GM18505 (cell line): ENCODE results near the gene TTLL8.
A peak's percentile ranks its signal among the peaks of the same experiment; 100 is the strongest.
"Not testable (repeated sequence)": the region's sequence is repeated elsewhere in the genome, so short reads cannot be mapped to it uniquely, and the experiment has no call there.

ENCODE experiments used
- ATAC-seq: cut with Tn5 transposase; IDR thresholded peaks from one replicate; pipeline ENCODE4 v1.9.1; 2021; ENCODE audit not compliant: unreplicated experiment
- POLR2A ChIP-seq: IDR thresholded peaks from 4 replicates; pipeline ENCODE4 v1.6.1; 2011; ENCODE audit warnings: borderline replicate concordance; ENCODE audit not compliant: insufficient read depth, insufficient read length; ENCODE audit errors: extremely low read depth

TTLL8 gene

DNA sequence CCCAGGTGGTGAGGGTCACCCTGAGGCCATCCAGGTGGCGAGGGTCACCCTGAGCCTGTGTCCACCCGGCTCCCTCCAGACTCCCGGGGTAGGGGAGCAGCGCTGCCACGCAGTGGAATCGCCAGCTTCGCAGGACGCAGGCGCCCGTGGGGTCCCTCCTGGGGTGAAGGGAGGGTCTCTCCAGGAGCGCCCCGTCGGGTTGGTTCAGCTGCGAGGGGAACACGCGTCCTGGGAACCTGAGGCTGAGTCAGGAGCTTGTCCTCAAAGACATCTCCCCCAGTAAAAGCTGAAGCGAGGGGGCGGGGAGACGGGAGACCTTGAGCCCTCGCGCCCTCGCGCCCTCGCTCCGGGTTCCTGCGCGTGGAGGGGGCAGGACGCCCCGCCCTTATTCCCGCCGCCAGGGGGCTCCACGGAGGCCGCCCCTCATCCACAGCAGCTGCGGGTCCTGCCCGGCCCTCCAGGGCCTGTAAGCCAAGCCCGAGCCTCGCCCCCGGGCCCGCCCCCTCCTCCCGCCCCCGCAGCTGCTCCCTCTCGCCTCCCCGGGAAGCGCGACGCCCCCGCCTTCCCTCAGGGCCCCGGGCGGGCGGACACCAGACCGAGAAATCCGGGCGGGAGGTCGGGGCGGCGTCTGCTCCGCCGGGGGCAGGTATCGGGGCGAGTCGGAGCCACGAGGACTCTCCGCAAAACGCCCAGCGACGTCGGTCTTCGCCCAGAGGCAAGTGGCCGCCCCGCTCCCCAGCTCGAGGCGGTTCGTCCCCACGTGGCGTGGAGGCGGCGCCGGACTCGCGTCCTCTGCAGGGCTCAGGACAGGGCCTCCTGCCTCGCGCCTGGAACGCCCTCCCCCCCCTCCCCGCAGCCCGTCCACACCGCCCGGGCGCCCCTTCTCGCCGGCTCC is 74.7 kb downstream of the TTLL8 start:
- TF ChIP-seq POLR2A = no peak
- no peak for ATAC-seq

DNA sequence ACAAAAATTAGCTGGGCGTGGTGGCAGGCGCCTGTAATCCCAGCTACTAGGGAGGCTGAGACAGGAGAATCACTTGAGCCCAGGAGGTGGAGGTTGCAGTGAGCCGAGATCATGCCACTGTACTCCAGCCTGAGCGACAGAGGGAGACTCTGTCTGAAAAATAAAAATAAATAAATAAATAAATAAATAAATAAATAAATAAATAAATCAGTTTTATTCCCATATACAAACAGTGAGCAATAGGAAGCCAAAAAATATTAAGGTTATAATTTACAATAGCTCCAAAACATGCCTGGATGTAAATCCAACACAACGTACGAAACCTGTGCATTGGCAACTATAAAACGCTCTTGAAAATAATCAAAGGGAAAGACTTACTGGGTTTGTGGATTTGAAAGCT is 76.3 kb downstream of the TTLL8 start:
- not testable (repeated sequence) for ATAC-seq

DNA sequence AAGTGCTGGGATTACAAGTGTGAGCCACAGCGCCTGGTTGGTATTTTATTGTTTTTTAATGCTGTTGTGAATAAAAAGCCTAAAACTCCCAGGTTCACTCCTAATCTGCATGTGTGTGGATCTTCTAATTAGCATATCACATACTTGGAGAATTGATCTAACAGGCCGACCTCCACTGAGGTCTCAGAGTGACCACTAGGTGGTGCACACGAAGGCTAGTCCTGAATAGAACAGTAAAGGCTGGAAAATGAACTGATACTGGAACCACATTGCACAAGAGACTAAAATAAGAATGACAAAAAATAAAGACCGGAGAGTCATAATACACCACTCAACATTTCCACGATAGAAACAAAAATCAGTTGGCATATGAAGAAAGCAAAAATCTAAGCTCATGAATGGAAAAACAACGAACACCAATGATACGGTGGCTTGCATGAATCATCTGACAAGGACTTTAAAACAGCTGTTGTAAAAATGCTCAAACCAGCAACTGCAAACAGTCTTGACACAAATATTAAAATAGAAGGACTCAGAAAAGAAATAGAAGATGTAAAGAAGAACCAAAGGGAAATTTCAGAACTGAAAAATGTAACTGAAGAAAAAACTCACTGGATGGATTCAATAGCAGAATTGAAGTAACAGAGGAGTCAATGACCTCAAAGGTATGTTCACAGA is 78.4 kb downstream of the TTLL8 start:
- TF ChIP-seq POLR2A = no peak
- no peak for ATAC-seq

DNA sequence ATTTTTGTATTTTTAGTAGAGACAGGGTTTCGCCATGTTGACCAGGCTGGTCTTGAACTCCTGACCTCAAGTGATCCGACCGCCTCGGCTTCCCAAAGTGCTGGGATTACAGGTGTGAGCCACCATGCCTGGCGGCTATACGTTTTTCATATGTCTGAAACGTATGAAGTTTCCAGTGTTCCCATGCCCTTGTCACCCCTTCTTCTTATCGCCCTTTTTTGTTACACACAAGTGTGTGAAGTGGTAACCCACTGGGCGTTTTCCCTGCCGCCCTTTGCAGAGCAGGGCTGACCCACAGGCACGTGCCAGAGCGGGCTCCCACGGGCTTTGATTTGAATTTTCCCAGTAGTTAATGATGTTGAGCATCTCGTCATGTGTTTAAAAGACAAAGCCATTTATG is 80.5 kb downstream of the TTLL8 start:
- TF ChIP-seq POLR2A = no peak
- no peak for ATAC-seq

DNA sequence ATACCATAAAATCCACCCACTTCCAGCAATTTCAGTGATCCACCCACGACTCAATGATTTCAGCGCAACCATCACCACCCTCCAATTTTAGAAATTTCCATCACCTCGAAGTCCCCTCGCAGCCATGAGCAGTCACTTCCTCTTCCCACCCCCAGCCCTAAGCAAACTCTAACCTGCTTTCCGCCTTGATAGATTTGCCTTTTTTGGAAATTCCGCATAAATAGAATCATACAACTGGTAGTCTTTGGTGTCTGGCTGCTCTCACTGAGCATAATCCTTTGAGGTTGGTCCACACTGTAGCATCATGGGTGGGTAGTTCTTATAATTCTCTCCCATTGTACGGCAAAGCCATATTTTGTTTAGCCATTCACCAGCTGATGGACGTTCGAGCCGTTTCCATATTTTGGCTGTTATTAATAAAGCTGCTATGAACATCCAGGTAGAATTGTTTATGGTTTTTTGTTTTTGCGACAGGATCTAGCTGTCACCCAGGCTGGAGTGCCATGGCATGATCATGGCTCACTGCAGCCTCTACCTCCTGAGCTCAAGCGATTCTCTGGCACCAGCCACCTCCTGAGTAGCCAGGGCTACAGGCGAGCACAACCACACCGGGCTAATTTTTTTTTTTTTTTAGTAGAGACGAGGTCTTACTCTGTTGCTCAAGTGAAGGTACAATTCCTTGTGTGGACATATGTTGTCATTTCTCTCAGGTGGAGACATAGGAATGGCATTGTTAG is 81.5 kb downstream of the TTLL8 start:
- peak; percentile 44 for ATAC-seq

DNA sequence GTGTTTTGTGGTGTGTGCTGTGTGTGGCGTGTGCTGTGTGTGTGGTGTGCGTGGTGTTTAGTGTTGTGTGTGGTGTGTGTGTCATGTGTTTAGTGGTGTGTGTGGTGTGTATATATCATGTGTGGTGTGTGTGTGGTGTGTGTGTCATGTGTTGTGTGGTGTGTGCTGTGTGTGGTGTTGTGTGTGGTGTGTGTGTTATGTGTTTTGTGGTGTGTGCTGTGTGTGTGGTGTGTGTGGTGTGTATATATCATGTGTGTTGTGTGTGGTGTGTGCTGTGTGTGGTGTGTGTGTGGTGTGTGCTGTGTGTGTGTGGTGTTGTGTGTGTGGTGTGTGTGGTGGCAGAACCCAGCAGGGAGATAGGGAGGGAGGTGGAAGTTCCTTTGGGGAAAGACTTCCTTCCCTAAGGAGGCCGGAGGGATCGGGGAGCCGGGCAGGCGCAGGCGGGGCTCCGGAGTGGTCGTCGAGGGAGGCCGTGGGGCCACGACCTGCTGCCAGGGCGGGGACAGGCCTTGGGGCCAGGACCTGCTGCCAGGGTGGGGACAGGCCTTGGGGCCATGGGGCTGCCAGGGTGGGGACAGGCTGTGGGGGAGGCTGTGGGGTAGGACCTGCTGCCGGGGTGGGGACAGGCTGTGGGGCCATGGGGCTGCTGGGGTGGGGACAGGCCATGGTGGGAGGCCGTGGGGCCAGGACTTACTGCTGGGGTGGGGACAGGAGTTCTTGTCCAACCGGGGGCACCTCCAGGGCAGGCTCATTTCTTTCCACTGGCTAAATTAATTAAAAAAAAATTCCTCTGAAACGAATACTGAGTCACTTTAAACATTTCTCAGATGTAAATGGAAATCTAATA is 82.3 kb downstream of the TTLL8 start:
- ATAC-seq = peak; percentile 11
- TF ChIP-seq POLR2A = no peak

More for the DNA sequence above, 81.5 kb downstream of the TTLL8 start:
- no peak for TF ChIP-seq POLR2A

DNA sequence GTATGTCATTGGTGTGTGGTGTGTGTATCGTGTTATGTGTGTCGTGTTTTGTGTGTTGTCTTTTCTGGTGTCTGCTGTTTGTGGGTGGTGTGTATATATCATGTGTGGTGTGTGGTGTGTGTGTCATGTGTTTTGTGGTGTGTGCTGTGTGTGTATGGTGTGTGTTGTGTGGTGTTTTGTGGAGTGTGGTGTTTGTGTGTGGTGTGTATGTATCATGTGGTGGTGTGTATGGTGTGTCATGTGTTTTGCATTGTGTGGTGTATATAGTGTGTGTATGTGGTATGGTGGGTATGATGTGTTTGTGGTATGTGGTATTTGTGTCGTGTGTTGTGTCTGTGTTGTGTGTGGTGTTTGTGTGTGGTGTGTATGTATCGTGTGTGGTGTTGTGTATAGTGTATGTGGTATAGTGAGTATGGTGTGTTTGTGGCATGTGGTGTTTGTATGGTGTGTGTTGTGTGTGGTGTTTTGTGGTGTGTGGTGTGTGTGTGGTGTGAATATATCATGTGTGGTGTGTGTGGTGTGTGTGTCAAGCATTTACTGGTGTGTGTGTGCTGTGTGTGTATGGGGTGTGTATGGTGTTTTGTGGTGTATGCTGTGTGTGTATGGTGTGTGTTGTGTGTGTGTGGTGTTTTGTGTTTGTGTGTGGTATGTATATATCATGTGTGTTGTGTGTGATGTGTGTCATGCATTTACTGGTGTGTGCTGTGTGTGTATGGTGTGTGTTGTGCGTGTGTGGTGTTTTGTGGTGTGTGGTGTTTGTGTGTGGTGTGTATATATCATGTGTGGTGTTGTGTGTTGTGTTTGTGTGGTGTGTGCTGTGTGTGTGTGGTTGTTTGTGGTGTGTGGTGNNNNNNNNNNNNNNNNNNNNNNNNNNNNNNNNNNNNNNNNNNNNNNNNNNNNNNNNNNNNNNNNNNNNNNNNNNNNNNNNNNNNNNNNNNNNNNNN is 84.8 kb downstream of the TTLL8 start:
- no peak for ATAC-seq
- no peak for TF ChIP-seq POLR2A

DNA sequence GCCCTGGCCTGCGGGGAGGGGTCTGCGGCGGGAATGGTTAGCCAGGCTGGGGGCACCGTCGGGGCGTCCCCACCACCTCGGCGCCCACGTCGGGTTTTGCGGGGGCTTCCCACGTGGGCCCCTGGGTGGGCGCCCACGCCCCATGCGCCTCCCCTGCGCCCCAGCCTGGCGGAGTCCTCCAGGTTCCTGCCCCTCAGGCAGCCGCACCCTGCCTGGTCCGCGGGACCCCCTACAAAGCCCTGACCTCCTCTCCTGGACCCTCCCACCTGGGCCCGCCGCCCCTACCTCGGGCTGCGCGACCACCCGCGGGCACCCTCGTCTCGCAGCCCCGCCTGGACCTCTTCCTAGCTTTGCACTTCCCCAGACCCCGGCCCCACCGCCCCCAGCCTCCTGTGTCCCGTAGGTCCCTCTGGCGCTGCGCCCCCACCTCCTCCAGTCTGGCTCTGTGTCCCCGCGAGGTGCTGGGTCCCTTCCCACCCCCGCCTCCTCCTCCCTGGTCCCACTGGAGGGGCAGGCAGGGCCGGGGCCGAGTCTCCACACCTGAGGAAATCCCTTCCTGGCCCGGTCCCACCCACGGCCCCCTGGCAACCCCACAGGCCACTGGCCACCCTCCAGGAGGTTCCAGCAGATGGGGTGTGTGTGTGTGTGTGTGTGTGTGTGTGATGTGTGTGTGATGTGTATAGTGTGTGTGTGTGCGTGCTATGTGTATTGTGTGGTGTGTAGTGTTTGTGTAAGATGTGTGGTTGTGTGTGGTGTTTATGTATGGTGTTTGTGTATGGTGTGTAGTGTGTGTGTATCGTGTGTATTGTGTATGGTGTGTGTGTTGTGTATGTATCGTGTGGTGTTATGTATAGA is 85.7 kb downstream of the TTLL8 start:
- no peak for TF ChIP-seq POLR2A
- no peak for ATAC-seq

DNA sequence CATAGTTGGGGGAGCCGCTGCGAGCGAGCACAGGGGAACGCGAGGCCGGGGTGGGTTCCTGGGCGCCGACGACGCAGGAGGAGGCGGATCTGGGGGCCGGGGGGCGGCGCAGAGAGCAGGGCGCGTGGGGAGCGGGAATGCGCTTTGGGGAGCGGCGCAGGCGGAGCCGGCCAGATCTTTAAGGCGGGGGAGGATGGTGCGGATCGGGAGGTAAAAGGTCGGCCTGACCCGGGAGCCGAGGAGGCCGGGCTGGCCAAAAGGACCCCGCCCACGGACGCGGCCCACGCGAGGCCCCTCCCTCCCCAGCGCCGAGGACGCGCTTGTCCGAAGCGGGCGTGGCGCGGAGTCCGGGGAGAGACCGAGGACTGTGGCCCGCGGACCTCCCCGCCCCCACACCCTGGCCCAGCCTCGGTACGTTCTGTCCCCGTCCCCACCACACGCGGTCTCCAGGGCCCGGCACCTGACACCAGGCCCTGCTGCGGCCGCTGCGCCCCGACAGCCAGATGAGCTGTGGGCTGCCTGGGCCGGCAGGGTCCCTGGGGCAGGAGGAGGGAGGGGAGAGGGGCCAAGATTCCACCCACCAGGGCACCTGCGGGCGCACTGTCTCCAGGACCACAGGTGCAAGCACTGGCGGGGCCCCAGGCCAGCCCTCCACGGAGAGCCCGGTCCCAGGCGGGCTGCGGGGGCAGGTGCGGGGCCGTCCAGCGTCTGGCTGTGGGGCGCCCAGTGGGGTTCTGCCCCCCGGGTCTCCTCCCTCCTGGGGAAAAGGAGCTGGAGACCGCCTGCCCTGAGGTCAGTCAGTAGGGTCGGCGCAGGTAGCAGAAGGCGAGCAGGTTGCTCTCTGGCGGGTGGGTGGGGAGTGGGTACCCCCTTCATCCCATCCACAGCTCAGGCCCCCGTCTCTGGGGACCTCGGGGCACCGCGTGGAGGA is 86.6 kb downstream of the TTLL8 start:
- TF ChIP-seq POLR2A = peak; percentile 55
- peak; percentile 16 for ATAC-seq

DNA sequence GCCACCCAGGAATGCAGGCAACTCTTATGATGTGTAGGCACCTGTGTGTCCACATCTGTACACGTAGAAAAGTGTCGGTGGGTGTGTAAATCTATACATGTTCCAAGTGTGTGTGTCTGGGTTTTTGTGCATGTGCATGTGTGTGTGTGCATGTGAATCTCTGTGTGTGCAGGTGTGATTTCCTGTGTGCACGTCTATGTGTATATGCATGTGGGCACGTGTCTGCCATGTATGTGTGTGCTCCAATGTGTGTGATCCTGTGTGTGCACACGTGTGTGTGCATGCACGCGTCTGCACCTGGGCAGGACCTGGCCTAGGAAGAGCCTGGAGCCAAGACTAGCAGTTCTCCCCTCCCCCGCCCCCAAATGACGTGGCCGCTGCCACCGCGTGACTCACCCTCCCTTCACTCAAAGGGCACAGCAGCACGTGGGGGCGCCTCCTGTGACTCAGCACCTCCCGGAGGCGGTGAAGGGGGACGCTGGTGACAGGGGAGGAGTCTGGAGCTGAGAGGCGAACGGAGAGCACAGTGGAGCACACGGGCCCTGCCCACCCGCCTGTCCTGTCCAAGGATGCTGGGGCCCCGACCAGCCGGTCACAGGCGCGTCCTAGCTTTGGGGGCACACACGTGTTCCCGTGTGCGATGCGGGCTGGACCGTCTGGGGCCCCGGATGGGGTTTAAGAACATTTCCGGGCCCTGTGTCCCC is 87.4 kb downstream of the TTLL8 start:
- TF ChIP-seq POLR2A = peak; percentile 77
- peak; percentile 51 for ATAC-seq
